KOPT-K1 (cell line): Measurements from ENCODE around the gene DAPK1.

ENCODE experiments used
- H3K27ac ChIP-seq: fragments of 200-600 bp; sonication (generic); 2 replicates; pipeline ENCODE4 v1.5.1; 2016; ENCODE audit warnings: antibody characterized with exemption, mild to moderate bottlenecking, low read depth, low read length; ENCODE audit not compliant: poor library complexity, severe bottlenecking
- H3K36me3 ChIP-seq: fragments of 200-600 bp; sonication (generic); 2 replicates; pipeline ENCODE4 v1.5.1; 2017; ENCODE audit warnings: antibody characterized with exemption, mild to moderate bottlenecking, low read length, moderate library complexity; ENCODE audit not compliant: insufficient read depth
- H3K9me3 ChIP-seq: fragments of 200-600 bp; sonication (generic); 2 replicates; pipeline ENCODE4 v1.5.1; 2017; ENCODE audit warnings: antibody characterized with exemption, low read length, mild to moderate bottlenecking; ENCODE audit not compliant: insufficient read depth, poor library complexity, severe bottlenecking

Gene DAPK1

GRCh38 chr9:87750726-87751125, 253.1 kb downstream of the DAPK1 start:
- H3K36me3 ChIP-seq = no peaks in the 10 kb centered on the region
- H3K27ac ChIP-seq = no peak overlapping the region
- H3K9me3 ChIP-seq = no peaks in the 10 kb centered on the region

GRCh38 chr9:87751423-87751822, 253.8 kb downstream of the DAPK1 start:
- Histone ChIP-seq H3K27ac (no peak overlapping the region), H3K36me3 (no peaks in the 10 kb centered on the region), H3K9me3 (no peaks in the 10 kb centered on the region)

- H3K27ac ChIP-seq = no peak overlapping the region
- no peaks in the 10 kb centered on the region for H3K36me3 ChIP-seq
- no peaks in the 10 kb centered on the region for H3K9me3 ChIP-seq
These were observed 254.2 kb downstream of the DAPK1 start for GRCh38 chr9:87751868-87752267.

- no peaks in the 10 kb centered on the region for H3K36me3 ChIP-seq
- H3K27ac ChIP-seq = no peak overlapping the region
- H3K9me3 ChIP-seq = no peaks in the 10 kb centered on the region
These were observed 255.6 kb downstream of the DAPK1 start for GRCh38 chr9:87753313-87753712.
